ENCODE data around the gene KIAA0825. TPM values are rescaled to one million over a fixed set of nuclear protein-coding genes. Genes with fewer than 3 reads are reported as not detected.

The KIAA0825 gene
- total and polyA plus RNA-seq, 8 donors = 5.1 to 6.9 (median 6.5) TPM

DNA sequence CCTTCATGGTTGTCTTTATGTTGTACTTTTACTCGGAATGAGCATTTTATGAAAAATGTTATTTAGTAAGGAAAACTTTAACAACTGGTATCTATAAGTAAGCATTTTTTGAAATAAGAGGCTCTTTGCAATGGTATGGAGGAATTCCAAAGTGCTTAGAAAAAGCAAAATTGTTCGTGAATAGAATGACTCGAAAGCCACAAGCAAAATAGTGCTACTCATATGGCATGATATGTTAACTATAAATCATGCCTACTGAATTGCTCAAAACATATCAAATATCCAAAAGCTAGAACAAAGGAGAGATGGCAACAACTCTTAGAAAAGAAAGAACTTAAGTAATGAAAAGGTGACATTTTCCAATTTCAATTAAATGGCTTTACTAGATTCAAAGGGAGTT is 216.3 kb downstream of the KIAA0825 start:
- ATAC-seq = no peak
- Histone ChIP-seq H3K27me3 (no peaks in the 10 kb centered on the region), H3K4me3 (no peak overlapping the region), H3K27ac (no peak overlapping the region), H3K9me3 (no peaks in the 10 kb centered on the region), H3K36me3 (no peaks in the 10 kb centered on the region), H3K4me1 (no peaks in the 10 kb centered on the region)
- DNase-seq = no peak
- TF ChIP-seq, protein P1, sequence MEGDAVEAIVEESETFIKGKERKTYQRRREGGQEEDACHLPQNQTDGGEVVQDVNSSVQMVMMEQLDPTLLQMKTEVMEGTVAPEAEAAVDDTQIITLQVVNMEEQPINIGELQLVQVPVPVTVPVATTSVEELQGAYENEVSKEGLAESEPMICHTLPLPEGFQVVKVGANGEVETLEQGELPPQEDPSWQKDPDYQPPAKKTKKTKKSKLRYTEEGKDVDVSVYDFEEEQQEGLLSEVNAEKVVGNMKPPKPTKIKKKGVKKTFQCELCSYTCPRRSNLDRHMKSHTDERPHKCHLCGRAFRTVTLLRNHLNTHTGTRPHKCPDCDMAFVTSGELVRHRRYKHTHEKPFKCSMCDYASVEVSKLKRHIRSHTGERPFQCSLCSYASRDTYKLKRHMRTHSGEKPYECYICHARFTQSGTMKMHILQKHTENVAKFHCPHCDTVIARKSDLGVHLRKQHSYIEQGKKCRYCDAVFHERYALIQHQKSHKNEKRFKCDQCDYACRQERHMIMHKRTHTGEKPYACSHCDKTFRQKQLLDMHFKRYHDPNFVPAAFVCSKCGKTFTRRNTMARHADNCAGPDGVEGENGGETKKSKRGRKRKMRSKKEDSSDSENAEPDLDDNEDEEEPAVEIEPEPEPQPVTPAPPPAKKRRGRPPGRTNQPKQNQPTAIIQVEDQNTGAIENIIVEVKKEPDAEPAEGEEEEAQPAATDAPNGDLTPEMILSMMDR (IDR thresholded peaks at IDR 0.05) = no peak
- intact Hi-C loops (cut with DNase I) = no loop called here

DNA sequence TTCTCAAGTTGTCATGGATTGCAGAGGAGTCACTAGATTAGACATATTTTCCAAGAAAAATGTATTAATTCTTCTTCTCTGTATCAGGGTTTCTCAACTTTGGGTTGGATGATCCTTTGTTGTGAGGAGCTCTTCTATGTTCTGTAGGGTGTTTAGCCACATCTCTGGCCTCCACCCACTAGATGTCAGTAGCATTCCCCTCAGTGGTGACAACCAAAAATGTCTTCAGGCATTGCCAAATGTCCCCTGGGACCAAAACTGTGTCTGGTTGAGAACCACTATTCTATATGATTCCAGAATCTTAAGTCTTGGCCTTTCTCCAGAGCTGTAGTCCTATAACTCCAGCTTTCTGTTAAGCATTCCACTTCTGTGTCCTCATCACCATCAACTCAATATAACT is 220.9 kb downstream of the KIAA0825 start:
- Histone ChIP-seq H3K4me3 (no peak overlapping the region), H3K27ac (no peak overlapping the region), H3K36me3 (no peaks in the 10 kb centered on the region), H3K27me3 (no peaks in the 10 kb centered on the region), H3K4me1 (no peaks in the 10 kb centered on the region), H3K9me3 (no peaks in the 10 kb centered on the region)
- intact Hi-C loops (cut with DNase I) = no loop called here
- no peak for DNase-seq
- ATAC-seq = no peak
- TF ChIP-seq, protein P1 (IDR thresholded peaks at IDR 0.05) = no peak

DNA sequence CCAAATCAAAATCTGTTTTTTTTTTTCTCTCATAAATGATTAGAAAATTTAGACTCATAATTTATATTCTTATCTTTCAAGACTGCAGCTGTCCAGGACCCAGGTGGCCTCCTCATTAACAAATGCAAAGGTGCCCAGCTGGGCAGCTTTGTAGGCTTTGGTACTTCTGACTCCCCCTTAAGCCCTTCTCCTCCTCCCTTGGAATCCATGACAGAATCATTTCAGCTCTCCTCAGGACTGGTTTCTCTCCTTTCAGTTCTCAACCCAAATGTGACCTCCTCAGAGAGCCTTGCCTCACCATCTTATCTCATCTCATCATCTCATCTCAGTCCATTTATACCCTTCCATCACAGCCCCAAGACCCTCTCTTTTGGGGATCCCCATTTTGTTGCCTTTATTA is 221.7 kb downstream of the KIAA0825 start:
- TF ChIP-seq, protein P1 (IDR thresholded peaks at IDR 0.05) = no peak
- DNase-seq = no peak
- Histone ChIP-seq H3K27me3 (no peaks in the 10 kb centered on the region), H3K27ac (no peak overlapping the region), H3K9me3 (no peaks in the 10 kb centered on the region), H3K4me3 (no peak overlapping the region), H3K36me3 (no peaks in the 10 kb centered on the region), H3K4me1 (no peaks in the 10 kb centered on the region)
- no peak for ATAC-seq
- intact Hi-C loops (cut with DNase I) = no loop called here

DNA sequence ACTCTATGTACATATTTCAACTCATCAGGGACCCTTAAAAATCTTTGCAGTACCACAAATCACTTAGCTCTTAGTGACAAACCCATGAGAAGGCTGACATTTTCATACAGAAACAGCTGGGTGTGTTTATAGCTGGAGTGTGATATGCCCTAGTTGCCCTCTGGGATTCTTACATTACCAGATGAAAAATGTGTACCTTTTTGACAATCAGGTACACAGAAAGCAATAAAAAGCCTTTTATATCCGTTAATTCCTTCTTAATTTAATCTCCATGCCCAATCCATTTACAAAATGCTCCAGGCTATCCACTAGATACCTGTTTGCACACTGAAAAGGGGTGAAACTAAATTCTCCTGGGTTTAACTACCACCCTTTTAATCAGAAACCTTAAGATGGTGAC is 222.9 kb downstream of the KIAA0825 start:
- Histone ChIP-seq H3K4me3 (no peak overlapping the region), H3K27ac (no peak overlapping the region), H3K27me3 (no peaks in the 10 kb centered on the region), H3K36me3 (no peaks in the 10 kb centered on the region), H3K4me1 (no peaks in the 10 kb centered on the region), H3K9me3 (no peaks in the 10 kb centered on the region)
- TF ChIP-seq, protein P1 (IDR thresholded peaks at IDR 0.05) = no peak
- DNase-seq (no peak), ATAC-seq (no peak)
- intact Hi-C loops (cut with DNase I) = no loop called here

DNA sequence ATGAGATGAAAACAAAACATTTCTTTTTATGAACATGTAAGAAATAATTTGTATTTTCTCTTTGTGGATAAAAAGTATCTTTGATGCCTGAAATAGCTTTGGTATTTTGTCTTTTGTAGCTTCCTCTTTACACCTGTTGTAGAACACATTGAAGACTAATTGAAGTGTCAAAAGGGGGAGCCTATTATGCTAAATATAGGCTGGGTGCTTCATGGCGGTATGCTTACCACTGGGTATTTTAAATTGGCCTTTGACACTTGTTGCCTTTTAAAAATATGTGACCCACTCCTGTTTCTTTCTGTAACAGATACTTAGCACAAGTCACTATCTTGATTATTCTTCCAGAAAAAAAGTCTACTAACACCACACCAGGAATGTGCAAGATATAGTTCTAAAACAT is 226.4 kb downstream of the KIAA0825 start:
- Histone ChIP-seq H3K4me3 (no peak overlapping the region), H3K27me3 (no peaks in the 10 kb centered on the region), H3K4me1 (no peaks in the 10 kb centered on the region), H3K36me3 (no peaks in the 10 kb centered on the region), H3K27ac (no peak overlapping the region), H3K9me3 (no peaks in the 10 kb centered on the region)
- TF ChIP-seq, protein P1 (IDR thresholded peaks at IDR 0.05) = no peak
- intact Hi-C loops (cut with DNase I) = no loop called here
- ATAC-seq (no peak), DNase-seq (no peak)
